Measurements from ENCODE around the gene CEP43.

CEP43 gene

GRCh38 chr6:167030222-167031072 lies 31.2 kb downstream of the CEP43 start:
- Histone ChIP-seq H3K9ac (ENCODE audit: low read length) (no peak overlapping the region), H3K27ac (ENCODE audit: low read length) (no peak overlapping the region)

GRCh38 chr6:167031082-167031709 lies 32.0 kb downstream of the CEP43 start:
- Histone ChIP-seq H3K36me3 (ENCODE audit: control insufficient read depth, low read depth, low read length) (peaks cover 74% of the 10 kb centered on the region), H3K9ac (ENCODE audit: low read length) (no peak overlapping the region), H3K4me1 (ENCODE audit: control insufficient read depth, low read depth, low read length) (no peaks in the 10 kb centered on the region), H3K27me3 (ENCODE audit: control insufficient read depth, insufficient read depth, low read length) (no peaks in the 10 kb centered on the region), H3K27ac (ENCODE audit: low read length) (no peak overlapping the region), H3K9me3 (ENCODE audit: control insufficient read depth, low read depth, low read length) (no peaks in the 10 kb centered on the region), H3K4me3 (ENCODE audit: low read length) (no peak overlapping the region)

More at GRCh38 chr6:167030222-167031072, 31.2 kb downstream of the CEP43 start:
- H3K4me1 ChIP-seq (ENCODE audit: control insufficient read depth, low read depth, low read length), result no peaks in the 10 kb centered on the region
- no peaks in the 10 kb centered on the region for H3K9me3 ChIP-seq (ENCODE audit: control insufficient read depth, low read depth, low read length)
- H3K27me3 ChIP-seq (ENCODE audit: control insufficient read depth, insufficient read depth, low read length), result no peaks in the 10 kb centered on the region
- H3K36me3 ChIP-seq (ENCODE audit: control insufficient read depth, low read depth, low read length), result peaks cover 72% of the 10 kb centered on the region
- no peak overlapping the region for H3K4me3 ChIP-seq (ENCODE audit: low read length)

- H3K36me3 ChIP-seq (ENCODE audit: control insufficient read depth, low read depth, low read length), result peaks cover 73% of the 10 kb centered on the region
- H3K9me3 ChIP-seq (ENCODE audit: control insufficient read depth, low read depth, low read length), result no peaks in the 10 kb centered on the region
- H3K9ac ChIP-seq (ENCODE audit: low read length), result no peak overlapping the region
- no peaks in the 10 kb centered on the region for H3K27me3 ChIP-seq (ENCODE audit: control insufficient read depth, insufficient read depth, low read length)
- no peak overlapping the region for H3K27ac ChIP-seq (ENCODE audit: low read length)
- no peak overlapping the region for H3K4me3 ChIP-seq (ENCODE audit: low read length)
- no peaks in the 10 kb centered on the region for H3K4me1 ChIP-seq (ENCODE audit: control insufficient read depth, low read depth, low read length)
Measured at GRCh38 chr6:167034056-167034455, 34.9 kb downstream of the CEP43 start.

- H3K36me3 ChIP-seq (ENCODE audit: control insufficient read depth, low read depth, low read length), result peaks cover 64% of the 10 kb centered on the region
- H3K4me1 ChIP-seq (ENCODE audit: control insufficient read depth, low read depth, low read length), result no peaks in the 10 kb centered on the region
- no peaks in the 10 kb centered on the region for H3K9me3 ChIP-seq (ENCODE audit: control insufficient read depth, low read depth, low read length)
- no peak overlapping the region for H3K9ac ChIP-seq (ENCODE audit: low read length)
- H3K4me3 ChIP-seq (ENCODE audit: low read length), result no peak overlapping the region
- no peaks in the 10 kb centered on the region for H3K27me3 ChIP-seq (ENCODE audit: control insufficient read depth, insufficient read depth, low read length)
- no peak overlapping the region for H3K27ac ChIP-seq (ENCODE audit: low read length)
Measured at GRCh38 chr6:167037762-167038161, 38.6 kb downstream of the CEP43 start.

- Histone ChIP-seq H3K4me3 (ENCODE audit: low read length) (no peak overlapping the region), H3K9ac (ENCODE audit: low read length) (no peak overlapping the region), H3K9me3 (ENCODE audit: control insufficient read depth, low read depth, low read length) (no peaks in the 10 kb centered on the region), H3K36me3 (ENCODE audit: control insufficient read depth, low read depth, low read length) (peaks cover 19% of the 10 kb centered on the region), H3K4me1 (ENCODE audit: control insufficient read depth, low read depth, low read length) (no peaks in the 10 kb centered on the region), H3K27me3 (ENCODE audit: control insufficient read depth, insufficient read depth, low read length) (no peaks in the 10 kb centered on the region), H3K27ac (ENCODE audit: low read length) (no peak overlapping the region)
Measured at GRCh38 chr6:167044696-167045095, 45.5 kb downstream of the CEP43 start.

- no peak overlapping the region for H3K9ac ChIP-seq (ENCODE audit: low read length)
- H3K4me3 ChIP-seq (ENCODE audit: low read length), result no peak overlapping the region
- no peaks in the 10 kb centered on the region for H3K9me3 ChIP-seq (ENCODE audit: control insufficient read depth, low read depth, low read length)
- no peak overlapping the region for H3K27ac ChIP-seq (ENCODE audit: low read length)
- H3K27me3 ChIP-seq (ENCODE audit: control insufficient read depth, insufficient read depth, low read length), result no peaks in the 10 kb centered on the region
- peaks cover 6% of the 10 kb centered on the region for H3K36me3 ChIP-seq (ENCODE audit: control insufficient read depth, low read depth, low read length)
- H3K4me1 ChIP-seq (ENCODE audit: control insufficient read depth, low read depth, low read length), result no peaks in the 10 kb centered on the region
Measured at GRCh38 chr6:167045828-167046580, 46.8 kb downstream of the CEP43 start.

GRCh38 chr6:167046861-167047495 lies 47.8 kb downstream of the CEP43 start:
- Histone ChIP-seq H3K4me1 (ENCODE audit: control insufficient read depth, low read depth, low read length) (no peaks in the 10 kb centered on the region), H3K9me3 (ENCODE audit: control insufficient read depth, low read depth, low read length) (no peaks in the 10 kb centered on the region), H3K27me3 (ENCODE audit: control insufficient read depth, insufficient read depth, low read length) (no peaks in the 10 kb centered on the region), H3K27ac (ENCODE audit: low read length) (no peak overlapping the region), H3K9ac (ENCODE audit: low read length) (no peak overlapping the region), H3K4me3 (ENCODE audit: low read length) (no peak overlapping the region), H3K36me3 (ENCODE audit: control insufficient read depth, low read depth, low read length) (peaks cover 3% of the 10 kb centered on the region)

- H3K4me1 ChIP-seq (ENCODE audit: control insufficient read depth, low read depth, low read length), result no peaks in the 10 kb centered on the region
- H3K9ac ChIP-seq (ENCODE audit: low read length), result no peak overlapping the region
- no peak overlapping the region for H3K4me3 ChIP-seq (ENCODE audit: low read length)
- H3K27ac ChIP-seq (ENCODE audit: low read length), result no peak overlapping the region
- no peaks in the 10 kb centered on the region for H3K9me3 ChIP-seq (ENCODE audit: control insufficient read depth, low read depth, low read length)
- peaks cover 2% of the 10 kb centered on the region for H3K36me3 ChIP-seq (ENCODE audit: control insufficient read depth, low read depth, low read length)
- H3K27me3 ChIP-seq (ENCODE audit: control insufficient read depth, insufficient read depth, low read length), result no peaks in the 10 kb centered on the region
Measured at GRCh38 chr6:167047554-167047953, 48.4 kb downstream of the CEP43 start.
